Nephron progenitor cell (in vitro differentiated cells): ENCODE measurements around the gene FBXL22.
A peak's percentile ranks its signal among the peaks of the same experiment; 100 is the strongest.

Source experiments
- DNase-seq: peaks from one replicate; pipeline ENCODE4 v3.0.0; 2021
- H3K27ac Mint-ChIP-seq: 2 replicates; pipeline ENCODE4 v1.8.0; 2021; ENCODE audit warnings: mild to moderate bottlenecking, moderate library complexity, mixed read lengths
- H3K27me3 Mint-ChIP-seq: 2 replicates; pipeline ENCODE4 v1.8.0; 2021; ENCODE audit warnings: mild to moderate bottlenecking, low read depth, mixed read lengths; ENCODE audit not compliant: poor library complexity
- H3K36me3 Mint-ChIP-seq: 2 replicates; pipeline ENCODE4 v1.8.0; 2021; ENCODE audit warnings: low read depth, mixed read lengths
- H3K4me1 Mint-ChIP-seq: 2 replicates; pipeline ENCODE4 v1.8.0; 2021; ENCODE audit warnings: mixed read lengths
- H3K4me3 Mint-ChIP-seq: 2 replicates; pipeline ENCODE4 v1.8.0; 2021; ENCODE audit warnings: mild to moderate bottlenecking, moderate library complexity, mixed read lengths
- H3K9me3 Mint-ChIP-seq: 2 replicates; pipeline ENCODE4 v1.8.0; 2021; ENCODE audit warnings: mild to moderate bottlenecking, moderate library complexity, mixed read lengths
- CTCF ChIP-seq: fragments of 200-600 bp; sonication (generic); IDR thresholded peaks from 2 replicates; pipeline ENCODE4 v1.5.0; 2021; ENCODE audit warnings: antibody characterized with exemption

FBXL22 gene

GRCh38 chr15:63602595-63602994 is 5.4 kb downstream of the FBXL22 start:
- TF ChIP-seq CTCF, result no peak
- peaks cover 27% of the 10 kb centered on the region for H3K27me3 Mint-ChIP-seq
- H3K4me1 Mint-ChIP-seq, result peaks cover 44% of the 10 kb centered on the region
- H3K36me3 Mint-ChIP-seq, result no peaks in the 10 kb centered on the region
- no peak overlapping the region for H3K27ac Mint-ChIP-seq
- DNase-seq, result no peak
- no peaks in the 10 kb centered on the region for H3K9me3 Mint-ChIP-seq
- peak overlapping the region; percentile 56 for H3K4me3 Mint-ChIP-seq

DNA sequence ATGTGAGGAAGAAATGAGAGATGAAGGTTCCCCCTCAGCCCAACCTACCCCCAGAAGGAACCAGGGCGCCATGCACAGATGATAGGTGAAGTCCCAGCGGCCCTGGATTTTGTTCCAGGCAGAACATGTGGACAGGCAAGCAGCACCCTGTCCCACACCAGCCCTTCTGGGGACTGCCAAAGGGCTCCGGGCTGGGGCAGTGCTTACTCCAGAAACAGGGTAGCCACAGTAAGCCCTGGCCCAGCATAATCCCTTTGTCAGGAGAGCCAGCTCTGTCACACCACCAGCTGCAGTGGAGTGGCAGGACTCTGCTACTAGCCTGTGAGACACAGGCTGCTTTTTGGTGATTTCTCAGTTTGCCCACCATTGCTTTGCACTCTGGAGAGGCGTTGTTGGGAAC is 6.3 kb downstream of the FBXL22 start:
- Mint-ChIP-seq H3K36me3 (peaks cover 6% of the 10 kb centered on the region), H3K27me3 (peaks cover 26% of the 10 kb centered on the region), H3K4me3 (peak overlapping the region; percentile 56), H3K9me3 (no peaks in the 10 kb centered on the region), H3K4me1 (peaks cover 35% of the 10 kb centered on the region), H3K27ac (no peak overlapping the region)
- no peak for TF ChIP-seq CTCF
- no peak for DNase-seq

DNA sequence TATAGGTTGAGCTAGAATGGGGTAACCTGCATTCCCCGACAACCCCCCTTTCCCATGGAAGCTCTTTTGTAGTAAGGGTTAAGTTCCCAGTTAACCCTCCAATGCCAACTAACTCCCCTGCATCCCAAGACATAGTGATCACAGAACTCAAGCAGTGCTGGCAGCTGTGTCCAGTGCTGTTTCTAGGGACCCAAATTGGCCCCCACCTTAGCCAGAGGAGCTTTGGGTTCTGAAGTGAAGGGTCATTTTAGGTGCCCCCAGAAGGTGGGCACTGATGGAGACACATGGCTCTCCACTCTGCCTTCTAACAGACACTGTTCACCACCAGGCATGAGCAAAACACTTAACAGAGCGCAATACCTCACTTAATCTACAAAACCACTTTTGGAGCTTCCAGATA is 7.1 kb downstream of the FBXL22 start:
- no peak for TF ChIP-seq CTCF
- peaks cover 26% of the 10 kb centered on the region for H3K27me3 Mint-ChIP-seq
- H3K9me3 Mint-ChIP-seq, result no peaks in the 10 kb centered on the region
- no peak overlapping the region for H3K4me3 Mint-ChIP-seq
- H3K27ac Mint-ChIP-seq, result no peak overlapping the region
- H3K4me1 Mint-ChIP-seq, result peaks cover 35% of the 10 kb centered on the region
- DNase-seq, result no peak
- H3K36me3 Mint-ChIP-seq, result peaks cover 6% of the 10 kb centered on the region

GRCh38 chr15:63605036-63605435 is 7.8 kb downstream of the FBXL22 start:
- no peaks in the 10 kb centered on the region for H3K9me3 Mint-ChIP-seq
- H3K36me3 Mint-ChIP-seq, result peaks cover 6% of the 10 kb centered on the region
- TF ChIP-seq CTCF, result no peak
- no peak overlapping the region for H3K27ac Mint-ChIP-seq
- H3K27me3 Mint-ChIP-seq, result peaks cover 26% of the 10 kb centered on the region
- H3K4me3 Mint-ChIP-seq, result no peak overlapping the region
- DNase-seq, result no peak
- peaks cover 36% of the 10 kb centered on the region for H3K4me1 Mint-ChIP-seq

GRCh38 chr15:63605816-63606215 is 8.6 kb downstream of the FBXL22 start:
- no peak for TF ChIP-seq CTCF
- Mint-ChIP-seq H3K4me1 (peaks cover 41% of the 10 kb centered on the region), H3K9me3 (no peaks in the 10 kb centered on the region), H3K4me3 (no peak overlapping the region), H3K27me3 (peaks cover 29% of the 10 kb centered on the region), H3K27ac (no peak overlapping the region), H3K36me3 (peaks cover 8% of the 10 kb centered on the region)
- DNase-seq, result no peak

- Mint-ChIP-seq H3K9me3 (no peaks in the 10 kb centered on the region), H3K4me1 (peaks cover 46% of the 10 kb centered on the region), H3K27me3 (peaks cover 30% of the 10 kb centered on the region), H3K27ac (no peak overlapping the region), H3K4me3 (no peak overlapping the region), H3K36me3 (peaks cover 13% of the 10 kb centered on the region)
- TF ChIP-seq CTCF, result no peak
- DNase-seq, result no peak
Observed at GRCh38 chr15:63606308-63606707, 9.1 kb downstream of the FBXL22 start.
